ENCODE measurements around the gene SH2D2A.
A peak's percentile ranks its signal among the peaks of the same experiment; 100 is the strongest.

SH2D2A gene

GRCh38 chr1:156856282-156856785 is 39.7 kb upstream of the SH2D2A start:
- Mint-ChIP-seq H3K27me3 (peaks cover 38% of the 10 kb centered on the region), H3K27ac (no peak overlapping the region), H3K4me1 (peaks cover 8% of the 10 kb centered on the region), H3K9me3 (no peaks in the 10 kb centered on the region), H3K36me3 (no peaks in the 10 kb centered on the region), H3K4me3 (no peak overlapping the region)
- DNase-seq (ENCODE audit: low spot score in 2 of 2) (no peak), ATAC-seq (ENCODE audit: low read depth) (no peak)

GRCh38 chr1:156854634-156855033 is 38.0 kb upstream of the SH2D2A start:
- ATAC-seq (ENCODE audit: low read depth) (no peak), DNase-seq (ENCODE audit: low spot score in 2 of 2) (no peak)
- Mint-ChIP-seq H3K9me3 (no peaks in the 10 kb centered on the region), H3K4me3 (no peak overlapping the region), H3K27me3 (peaks cover 37% of the 10 kb centered on the region), H3K4me1 (peaks cover 4% of the 10 kb centered on the region), H3K36me3 (no peaks in the 10 kb centered on the region), H3K27ac (no peak overlapping the region)

GRCh38 chr1:156853761-156854160 is 37.1 kb upstream of the SH2D2A start:
- Mint-ChIP-seq H3K4me3 (no peak overlapping the region), H3K27ac (no peak overlapping the region), H3K27me3 (peaks cover 39% of the 10 kb centered on the region), H3K36me3 (no peaks in the 10 kb centered on the region), H3K4me1 (peaks cover 3% of the 10 kb centered on the region), H3K9me3 (no peaks in the 10 kb centered on the region)
- DNase-seq (ENCODE audit: low spot score in 2 of 2), result no peak
- ATAC-seq (ENCODE audit: low read depth), result no peak

- Mint-ChIP-seq H3K9me3 (no peaks in the 10 kb centered on the region), H3K4me1 (peaks cover 3% of the 10 kb centered on the region), H3K27ac (no peak overlapping the region), H3K36me3 (no peaks in the 10 kb centered on the region), H3K4me3 (no peak overlapping the region), H3K27me3 (peaks cover 33% of the 10 kb centered on the region)
- ATAC-seq (ENCODE audit: low read depth) (no peak), DNase-seq (ENCODE audit: low spot score in 2 of 2) (no peak)
Measured at GRCh38 chr1:156852418-156852874, 35.8 kb upstream of the SH2D2A start.

GRCh38 chr1:156851779-156852417 is 35.2 kb upstream of the SH2D2A start:
- DNase-seq (ENCODE audit: low spot score in 2 of 2), result no peak
- Mint-ChIP-seq H3K27ac (no peak overlapping the region), H3K36me3 (no peaks in the 10 kb centered on the region), H3K27me3 (peaks cover 35% of the 10 kb centered on the region), H3K9me3 (no peaks in the 10 kb centered on the region), H3K4me3 (no peak overlapping the region), H3K4me1 (peaks cover 3% of the 10 kb centered on the region)
- no peak for ATAC-seq (ENCODE audit: low read depth)

GRCh38 chr1:156849151-156849496 is 32.5 kb upstream of the SH2D2A start:
- Mint-ChIP-seq H3K9me3 (no peaks in the 10 kb centered on the region), H3K27me3 (peaks cover 33% of the 10 kb centered on the region), H3K36me3 (no peaks in the 10 kb centered on the region), H3K27ac (no peak overlapping the region), H3K4me3 (no peak overlapping the region), H3K4me1 (peaks cover 4% of the 10 kb centered on the region)
- ATAC-seq (ENCODE audit: low read depth) (no peak), DNase-seq (ENCODE audit: low spot score in 2 of 2) (no peak)

- Mint-ChIP-seq H3K4me3 (peak overlapping the region; percentile 6), H3K27me3 (peaks cover 32% of the 10 kb centered on the region), H3K4me1 (peaks cover 5% of the 10 kb centered on the region), H3K27ac (no peak overlapping the region), H3K9me3 (no peaks in the 10 kb centered on the region), H3K36me3 (no peaks in the 10 kb centered on the region)
- peak; percentile 38 for ATAC-seq (ENCODE audit: low read depth)
- no peak for DNase-seq (ENCODE audit: low spot score in 2 of 2)
Measured at GRCh38 chr1:156848461-156849150, 32.0 kb upstream of the SH2D2A start.

GRCh38 chr1:156847591-156848460 is 31.2 kb upstream of the SH2D2A start:
- ATAC-seq (ENCODE audit: low read depth) (no peak), DNase-seq (ENCODE audit: low spot score in 2 of 2) (no peak)
- no peaks in the 10 kb centered on the region for H3K36me3 Mint-ChIP-seq
- no peaks in the 10 kb centered on the region for H3K9me3 Mint-ChIP-seq
- peaks cover 31% of the 10 kb centered on the region for H3K27me3 Mint-ChIP-seq
- no peak overlapping the region for H3K27ac Mint-ChIP-seq
- peaks cover 5% of the 10 kb centered on the region for H3K4me1 Mint-ChIP-seq
- H3K4me3 Mint-ChIP-seq, result no peak overlapping the region

- peaks cover 5% of the 10 kb centered on the region for H3K4me1 Mint-ChIP-seq
- no peak overlapping the region for H3K4me3 Mint-ChIP-seq
- no peak overlapping the region for H3K27ac Mint-ChIP-seq
Measured at GRCh38 chr1:156846643-156847042, 30.0 kb upstream of the SH2D2A start.

GRCh38 chr1:156845953-156846545 is 29.4 kb upstream of the SH2D2A start:
- Mint-ChIP-seq H3K36me3 (no peaks in the 10 kb centered on the region), H3K4me1 (peaks cover 5% of the 10 kb centered on the region), H3K4me3 (no peak overlapping the region), H3K27ac (no peak overlapping the region), H3K9me3 (no peaks in the 10 kb centered on the region), H3K27me3 (peaks cover 34% of the 10 kb centered on the region)
- ATAC-seq (ENCODE audit: low read depth) (no peak), DNase-seq (ENCODE audit: low spot score in 2 of 2) (no peak)

More at GRCh38 chr1:156846643-156847042, 30.0 kb upstream of the SH2D2A start:
- peaks cover 35% of the 10 kb centered on the region for H3K27me3 Mint-ChIP-seq
- no peaks in the 10 kb centered on the region for H3K36me3 Mint-ChIP-seq
- DNase-seq (ENCODE audit: low spot score in 2 of 2), result no peak
- no peak for ATAC-seq (ENCODE audit: low read depth)
- no peaks in the 10 kb centered on the region for H3K9me3 Mint-ChIP-seq

- ATAC-seq (ENCODE audit: low read depth), result peak; percentile 39
- Mint-ChIP-seq H3K4me3 (peak overlapping the region; percentile 39), H3K27me3 (peaks cover 37% of the 10 kb centered on the region), H3K9me3 (no peaks in the 10 kb centered on the region), H3K36me3 (no peaks in the 10 kb centered on the region), H3K27ac (no peak overlapping the region), H3K4me1 (peaks cover 5% of the 10 kb centered on the region)
- DNase-seq (ENCODE audit: low spot score in 2 of 2), result no peak
Measured at GRCh38 chr1:156845055-156845952, 28.7 kb upstream of the SH2D2A start.

GRCh38 chr1:156844638-156845037 is 28.0 kb upstream of the SH2D2A start:
- no peaks in the 10 kb centered on the region for H3K9me3 Mint-ChIP-seq
- ATAC-seq (ENCODE audit: low read depth) (no peak), DNase-seq (ENCODE audit: low spot score in 2 of 2) (no peak)

GRCh38 chr1:156844102-156844501 is 27.5 kb upstream of the SH2D2A start:
- ATAC-seq (ENCODE audit: low read depth), result no peak
- H3K36me3 Mint-ChIP-seq, result no peaks in the 10 kb centered on the region
- DNase-seq (ENCODE audit: low spot score in 2 of 2), result no peak
- no peaks in the 10 kb centered on the region for H3K9me3 Mint-ChIP-seq
- peaks cover 5% of the 10 kb centered on the region for H3K4me1 Mint-ChIP-seq
- no peak overlapping the region for H3K27ac Mint-ChIP-seq
- peaks cover 39% of the 10 kb centered on the region for H3K27me3 Mint-ChIP-seq
- no peak overlapping the region for H3K4me3 Mint-ChIP-seq

More at GRCh38 chr1:156844638-156845037, 28.0 kb upstream of the SH2D2A start:
- Mint-ChIP-seq H3K27ac (no peak overlapping the region), H3K36me3 (no peaks in the 10 kb centered on the region), H3K4me3 (peak overlapping the region; percentile 39), H3K4me1 (peaks cover 5% of the 10 kb centered on the region), H3K27me3 (peaks cover 41% of the 10 kb centered on the region)
